ENCODE measurements around the gene CDH12.

The CDH12 gene

GRCh38 chr5:22605473-22605872, 247.7 kb downstream of the CDH12 start:
- TF ChIP-seq SIN3A (IDR thresholded peaks at IDR 0.05; ENCODE audit: borderline replicate concordance, insufficient read depth, low read length): no peak
- no peak for TF ChIP-seq POLR2AphosphoS5 (IDR thresholded peaks at IDR 0.05; ENCODE audit: low read depth, low read length)
- TF ChIP-seq REST (IDR thresholded peaks at IDR 0.05; ENCODE audit: insufficient read depth in 1 of 2, low read depth in 2 of 2, low read length in 2 of 2): no peak
- no peak for TF ChIP-seq FOXP2 (optimal IDR thresholded peaks at IDR 0.05; ENCODE audit: borderline replicate concordance, extremely low read depth, extremely low read length, insufficient read depth)
- TF ChIP-seq TAF1 (IDR thresholded peaks at IDR 0.05; ENCODE audit: borderline replicate concordance, insufficient read depth, low read length): no peak

- no peak for TF ChIP-seq TAF1 (IDR thresholded peaks at IDR 0.05; ENCODE audit: borderline replicate concordance, insufficient read depth, low read length)
- no peak for TF ChIP-seq POLR2AphosphoS5 (IDR thresholded peaks at IDR 0.05; ENCODE audit: low read depth, low read length)
- no peak for TF ChIP-seq FOXP2 (optimal IDR thresholded peaks at IDR 0.05; ENCODE audit: borderline replicate concordance, extremely low read depth, extremely low read length, insufficient read depth)
- TF ChIP-seq REST (IDR thresholded peaks at IDR 0.05; ENCODE audit: insufficient read depth in 1 of 2, low read depth in 2 of 2, low read length in 2 of 2): no peak
- no peak for TF ChIP-seq SIN3A (IDR thresholded peaks at IDR 0.05; ENCODE audit: borderline replicate concordance, insufficient read depth, low read length)
Measured at GRCh38 chr5:22604711-22605110, 248.4 kb downstream of the CDH12 start.

- TF ChIP-seq POLR2AphosphoS5 (IDR thresholded peaks at IDR 0.05; ENCODE audit: low read depth, low read length) (no peak), FOXP2 (optimal IDR thresholded peaks at IDR 0.05; ENCODE audit: borderline replicate concordance, extremely low read depth, extremely low read length, insufficient read depth) (no peak), TAF1 (IDR thresholded peaks at IDR 0.05; ENCODE audit: borderline replicate concordance, insufficient read depth, low read length) (no peak), REST (IDR thresholded peaks at IDR 0.05; ENCODE audit: insufficient read depth in 1 of 2, low read depth in 2 of 2, low read length in 2 of 2) (no peak), SIN3A (IDR thresholded peaks at IDR 0.05; ENCODE audit: borderline replicate concordance, insufficient read depth, low read length) (no peak)
Measured at GRCh38 chr5:22598796-22599195, 254.3 kb downstream of the CDH12 start.

- TF ChIP-seq FOXP2 (optimal IDR thresholded peaks at IDR 0.05; ENCODE audit: borderline replicate concordance, extremely low read depth, extremely low read length, insufficient read depth): no peak
- TF ChIP-seq SIN3A (IDR thresholded peaks at IDR 0.05; ENCODE audit: borderline replicate concordance, insufficient read depth, low read length): no peak
- no peak for TF ChIP-seq REST (IDR thresholded peaks at IDR 0.05; ENCODE audit: insufficient read depth in 1 of 2, low read depth in 2 of 2, low read length in 2 of 2)
- TF ChIP-seq TAF1 (IDR thresholded peaks at IDR 0.05; ENCODE audit: borderline replicate concordance, insufficient read depth, low read length): no peak
- TF ChIP-seq POLR2AphosphoS5 (IDR thresholded peaks at IDR 0.05; ENCODE audit: low read depth, low read length): no peak
Measured at GRCh38 chr5:22596404-22596970, 256.7 kb downstream of the CDH12 start.

All from PFSK-1 (cell line).